Measurements from ENCODE around the gene HEMGN.

Gene HEMGN

GRCh38 chr9:97944612-97945011 is 6.6 kb upstream of the HEMGN start:
- TF ChIP-seq GATA2 (IDR thresholded peaks at IDR 0.05; ENCODE audit: low read depth, low read length) (no peak), GATA3 (IDR thresholded peaks at IDR 0.05; ENCODE audit: low read depth, low read length) (no peak)

- TF ChIP-seq GATA2 (IDR thresholded peaks at IDR 0.05; ENCODE audit: low read depth, low read length): no peak
- no peak for TF ChIP-seq GATA3 (IDR thresholded peaks at IDR 0.05; ENCODE audit: low read depth, low read length)
These were observed 5.4 kb upstream of the HEMGN start for GRCh38 chr9:97943308-97943855.

GRCh38 chr9:97941323-97941722 is 3.4 kb upstream of the HEMGN start:
- TF ChIP-seq GATA3 (IDR thresholded peaks at IDR 0.05; ENCODE audit: low read depth, low read length): no peak
- no peak for TF ChIP-seq GATA2 (IDR thresholded peaks at IDR 0.05; ENCODE audit: low read depth, low read length)

- TF ChIP-seq GATA2 (IDR thresholded peaks at IDR 0.05; ENCODE audit: low read depth, low read length): no peak
- no peak for TF ChIP-seq GATA3 (IDR thresholded peaks at IDR 0.05; ENCODE audit: low read depth, low read length)
These were observed 2.8 kb upstream of the HEMGN start for GRCh38 chr9:97940741-97941140.

GRCh38 chr9:97940233-97940632 is 2.3 kb upstream of the HEMGN start:
- TF ChIP-seq GATA2 (IDR thresholded peaks at IDR 0.05; ENCODE audit: low read depth, low read length) (no peak), GATA3 (IDR thresholded peaks at IDR 0.05; ENCODE audit: low read depth, low read length) (no peak)

GRCh38 chr9:97936998-97937397 is 974 bp downstream of the HEMGN start:
- TF ChIP-seq GATA3 (IDR thresholded peaks at IDR 0.05; ENCODE audit: low read depth, low read length) (no peak), GATA2 (IDR thresholded peaks at IDR 0.05; ENCODE audit: low read depth, low read length) (no peak)

GRCh38 chr9:97935276-97935675 is 2.7 kb downstream of the HEMGN start:
- TF ChIP-seq GATA3 (IDR thresholded peaks at IDR 0.05; ENCODE audit: low read depth, low read length) (no peak), GATA2 (IDR thresholded peaks at IDR 0.05; ENCODE audit: low read depth, low read length) (no peak)

- no peak for TF ChIP-seq GATA3 (IDR thresholded peaks at IDR 0.05; ENCODE audit: low read depth, low read length)
- no peak for TF ChIP-seq GATA2 (IDR thresholded peaks at IDR 0.05; ENCODE audit: low read depth, low read length)
These were observed 3.5 kb downstream of the HEMGN start for GRCh38 chr9:97934321-97935115.

GRCh38 chr9:97933297-97933998 is 4.5 kb downstream of the HEMGN start:
- TF ChIP-seq GATA3 (IDR thresholded peaks at IDR 0.05; ENCODE audit: low read depth, low read length): no peak
- no peak for TF ChIP-seq GATA2 (IDR thresholded peaks at IDR 0.05; ENCODE audit: low read depth, low read length)

GRCh38 chr9:97930972-97931371 is 7.0 kb downstream of the HEMGN start:
- TF ChIP-seq GATA3 (IDR thresholded peaks at IDR 0.05; ENCODE audit: low read depth, low read length): no peak
- TF ChIP-seq GATA2 (IDR thresholded peaks at IDR 0.05; ENCODE audit: low read depth, low read length): no peak

GRCh38 chr9:97928986-97929604 is 8.9 kb downstream of the HEMGN start:
- TF ChIP-seq GATA2 (IDR thresholded peaks at IDR 0.05; ENCODE audit: low read depth, low read length) (no peak), GATA3 (IDR thresholded peaks at IDR 0.05; ENCODE audit: low read depth, low read length) (no peak)

GRCh38 chr9:97925497-97926334 is 12.3 kb downstream of the HEMGN start:
- no peak for TF ChIP-seq GATA3 (IDR thresholded peaks at IDR 0.05; ENCODE audit: low read depth, low read length)
- no peak for TF ChIP-seq GATA2 (IDR thresholded peaks at IDR 0.05; ENCODE audit: low read depth, low read length)

GRCh38 chr9:97924386-97924785 is 13.6 kb downstream of the HEMGN start:
- no peak for TF ChIP-seq GATA2 (IDR thresholded peaks at IDR 0.05; ENCODE audit: low read depth, low read length)
- TF ChIP-seq GATA3 (IDR thresholded peaks at IDR 0.05; ENCODE audit: low read depth, low read length): no peak
